Motor neuron (in vitro differentiated cells): Measurements from ENCODE around the gene DSCAML1. TPM values are rescaled to one million over a fixed set of nuclear protein-coding genes. Genes with fewer than 3 reads are reported as not detected.

ENCODE experiments used
- ATAC-seq, 8 experiments: fragments of 200-7000 bp; cut with Tn5 transposase; replicated peaks in 6 of 8; 2 replicates each; pipeline ENCODE4 v1.8.0; 2021; ENCODE audit warnings: mild to moderate bottlenecking in 8 of 8, moderate library complexity in 8 of 8
- H3K27ac ChIP-seq, 2 donors: fragments of 250-450 bp; sonication (Bioruptor Pico); 2 replicates each; pipeline ENCODE4 v1.9.0; 2021; ENCODE audit warnings: antibody characterized with exemption in 2 of 2, mild to moderate bottlenecking in 2 of 2, moderate library complexity in 1 of 2
- H3K4me1 ChIP-seq, 2 donors: fragments of 250-450 bp; sonication (Bioruptor Pico); replicated peaks in 1 of 2; 2 replicates each; pipeline ENCODE4 v1.6.1; 2021; ENCODE audit warnings: antibody characterized with exemption in 2 of 2, mild to moderate bottlenecking in 2 of 2, moderate library complexity in 1 of 2
- H3K4me3 ChIP-seq, 5 donors: fragments of 250-450 bp; sonication (Bioruptor Pico); 2 replicates each; pipeline ENCODE4 v1.9.0; 2021; ENCODE audit warnings: antibody characterized with exemption in 5 of 5, mild to moderate bottlenecking in 5 of 5, moderate library complexity in 4 of 5
- WGBS, 10 experiments: fragments of 450-650 bp; shearing (Covaris generic); methylation state at CpG; one replicate each; pipeline ENCODE4 v1.0.0; 2022; 5-methylcytosine and 5-hydroxymethylcytosine counted together
- in situ Hi-C, 9 experiments: fragments of 400-800 bp; cut with MboI; loops; one replicate each; pipeline ENCODE4 v1.15.0; 2021; ENCODE audit warnings: low sequenced_read_pairs in 9 of 9, low pct_unique_long_range_greater_than_20kb in 2 of 9; ENCODE audit not compliant: unreplicated experiment in 9 of 9
- total RNA-seq, 8 experiments: library from RNA; unstranded; fragments of 300-600 nt; gene quantifications; 2 replicates each; pipeline versions ENCODE4 v1.2.3 to v1.2.4, GENCODE V29; 2022

The DSCAML1 gene
- total RNA-seq, 8 experiments from 2014 or later, result 0.08 to 0.71 (median 0.42) TPM; not detected in 2

GRCh38 chr11:117663414-117663813 is 133.6 kb downstream of the DSCAML1 start:
- WGBS, 10 experiments, result 4 to 80% (median 73%) methylated on average over 1 to 5 of the region's 5 CpGs; no CpG with 5 or more reads in 5 of the 10 experiments
- peak in 5 of 8 experiments; percentile 18 to 54 (median 35) for ATAC-seq
- Histone ChIP-seq H3K4me1 (peaks cover 21 to 23% of the 10 kb centered on the region in 2 donors), H3K27ac (no peak overlapping the region), H3K4me3 (no peak overlapping the region)
- in situ Hi-C loops, result no loop called here

- H3K27ac ChIP-seq, result no peak overlapping the region
Measured at GRCh38 chr11:117662671-117663269, 134.2 kb downstream of the DSCAML1 start.

GRCh38 chr11:117662255-117662654 is 134.8 kb downstream of the DSCAML1 start:
- H3K27ac ChIP-seq, result no peak overlapping the region
- ATAC-seq, result no peak
- WGBS, 10 experiments, result 20 to 100% (median 75%) methylated on average over 1 to 4 of the region's 8 CpGs; no CpG with 5 or more reads in 4 of the 10 experiments

More at GRCh38 chr11:117662671-117663269, 134.2 kb downstream of the DSCAML1 start:
- peaks cover 21 to 23% of the 10 kb centered on the region in 2 donors for H3K4me1 ChIP-seq
- in situ Hi-C loops, result no loop called here
- no peak overlapping the region for H3K4me3 ChIP-seq
- ATAC-seq, result peak in 2 of 8 experiments; percentile 20 to 38
- WGBS, 10 experiments, result 0 to 100% (median 74%) methylated on average over 1 to 12 of the region's 14 CpGs

GRCh38 chr11:117658809-117659208 is 138.2 kb downstream of the DSCAML1 start:
- H3K27ac ChIP-seq, result no peak overlapping the region
- H3K4me3 ChIP-seq, result no peak overlapping the region
- peaks cover 13 to 16% of the 10 kb centered on the region in 2 donors for H3K4me1 ChIP-seq
- WGBS, 10 experiments, result 0 to 100% (median 86%) methylated on average over 1 to 3 of the region's 3 CpGs; no CpG with 5 or more reads in 3 of the 10 experiments
- in situ Hi-C loops, result no loop called here
- ATAC-seq, result no peak

More at GRCh38 chr11:117662255-117662654, 134.8 kb downstream of the DSCAML1 start:
- Histone ChIP-seq H3K4me3 (no peak overlapping the region), H3K4me1 (peaks cover 21 to 23% of the 10 kb centered on the region in 2 donors)
- in situ Hi-C loops, result no loop called here

- Histone ChIP-seq H3K27ac (no peak overlapping the region), H3K4me3 (no peak overlapping the region), H3K4me1 (peaks cover 8% of the 10 kb centered on the region in 2 donors)
- 0 to 90% (median 60%) methylated on average over 1 to 4 of the region's 7 CpGs; no CpG with 5 or more reads in 1 of the 10 experiments for WGBS, 10 experiments
- in situ Hi-C loops, result no loop called here
- ATAC-seq, result peak in 3 of 8 experiments; percentile 10 to 52 (median 18)
Measured at GRCh38 chr11:117657794-117658193, 139.2 kb downstream of the DSCAML1 start.

GRCh38 chr11:117654281-117655255 is 142.4 kb downstream of the DSCAML1 start:
- Histone ChIP-seq H3K4me1 (peaks cover 10 to 11% of the 10 kb centered on the region in 2 donors), H3K4me3 (no peak overlapping the region), H3K27ac (no peak overlapping the region)
- 40 to 100% (median 74%) methylated on average over 1 to 12 of the region's 21 CpGs; no CpG with 5 or more reads in 2 of the 10 experiments for WGBS, 10 experiments
- in situ Hi-C loops, result no loop called here
- peak in 5 of 8 experiments; percentile 34 to 66 (median 58) for ATAC-seq

GRCh38 chr11:117652521-117652920 is 144.5 kb downstream of the DSCAML1 start:
- 40 to 80% methylated on average over 1 of the region's 4 CpGs; no CpG with 5 or more reads in 8 of the 10 experiments for WGBS, 10 experiments
- no peak for ATAC-seq
- Histone ChIP-seq H3K4me3 (no peak overlapping the region), H3K4me1 (peaks cover 23 to 25% of the 10 kb centered on the region in 2 donors), H3K27ac (no peak overlapping the region)
- in situ Hi-C loops, result no loop called here

- in situ Hi-C loops, result no loop called here
- peaks cover 25 to 33% of the 10 kb centered on the region in 2 donors for H3K4me1 ChIP-seq
- H3K4me3 ChIP-seq, result no peak overlapping the region
- no peak overlapping the region for H3K27ac ChIP-seq
- WGBS, 10 experiments, result 33 to 83% (median 65%) methylated on average over 1 to 8 of the region's 12 CpGs; no CpG with 5 or more reads in 3 of the 10 experiments
- ATAC-seq, result no peak
Measured at GRCh38 chr11:117649296-117650055, 147.5 kb downstream of the DSCAML1 start.

GRCh38 chr11:117647872-117648271 is 149.1 kb downstream of the DSCAML1 start:
- H3K27ac ChIP-seq, result no peak overlapping the region
- H3K4me1 ChIP-seq, result peaks cover 32 to 41% of the 10 kb centered on the region in 2 donors
- no peak for ATAC-seq
- H3K4me3 ChIP-seq, result no peak overlapping the region
- in situ Hi-C loops, result no loop called here
- 96 to 100% (median 100%) methylated on average over 1 to 4 of the region's 8 CpGs; no CpG with 5 or more reads in 7 of the 10 experiments for WGBS, 10 experiments

GRCh38 chr11:117647207-117647606 is 149.8 kb downstream of the DSCAML1 start:
- ATAC-seq, result no peak
- in situ Hi-C loops, result no loop called here

GRCh38 chr11:117646411-117646810 is 150.6 kb downstream of the DSCAML1 start:
- H3K4me1 ChIP-seq, result peaks cover 41 to 49% of the 10 kb centered on the region in 2 donors
- no peak for ATAC-seq
- H3K27ac ChIP-seq, result no peak overlapping the region
- WGBS, 10 experiments, result 24 to 100% (median 72%) methylated on average over 2 to 6 of the region's 6 CpGs
- in situ Hi-C loops, result no loop called here
- no peak overlapping the region for H3K4me3 ChIP-seq

More at GRCh38 chr11:117647207-117647606, 149.8 kb downstream of the DSCAML1 start:
- H3K4me3 ChIP-seq, result no peak overlapping the region
- 0 to 100% (median 63%) methylated on average over 1 to 3 of the region's 3 CpGs; no CpG with 5 or more reads in 2 of the 10 experiments for WGBS, 10 experiments
- H3K4me1 ChIP-seq, result peaks cover 33 to 44% of the 10 kb centered on the region in 2 donors
- no peak overlapping the region for H3K27ac ChIP-seq

- peak overlapping the region in 1 of 2 donors; percentile 59 for H3K27ac ChIP-seq
- H3K4me3 ChIP-seq, result no peak overlapping the region
- in situ Hi-C loops, result no loop called here
- peak in 5 of 8 experiments; percentile 23 to 34 (median 30) for ATAC-seq
- H3K4me1 ChIP-seq, result peaks cover 45 to 58% of the 10 kb centered on the region in 2 donors
- WGBS, 10 experiments, result 17 to 90% (median 69%) methylated on average over 2 to 5 of the region's 26 CpGs; no CpG with 5 or more reads in 6 of the 10 experiments
Measured at GRCh38 chr11:117644403-117645155, 152.4 kb downstream of the DSCAML1 start.
